Measurements from ENCODE around the gene ZBTB20. TPM values are rescaled to one million over a fixed set of nuclear protein-coding genes. Genes with fewer than 3 reads are reported as not detected.

The ZBTB20 gene
- polyA plus RNA-seq, 1 donor from 2014 or later: 4.8 TPM

GRCh38 chr3:114794894-114795630 is 352.0 kb downstream of the ZBTB20 start:
- H3K36me3 ChIP-seq (ENCODE audit: insufficient read depth, low read length): no peaks in the 10 kb centered on the region
- TF ChIP-seq EZH2 (IDR thresholded peaks at IDR 0.05; ENCODE audit: borderline replicate concordance, insufficient read depth, low read length, poor library complexity, severe bottlenecking) (no peak), REST (IDR thresholded peaks at IDR 0.05; ENCODE audit: borderline replicate concordance) (no peak), CTCF (IDR thresholded peaks at IDR 0.05; ENCODE audit: poor library complexity, severe bottlenecking) (no peak), TAF1 (IDR thresholded peaks at IDR 0.05; ENCODE audit: low read depth) (no peak), SMC3 (conservative IDR thresholded peaks at IDR 0.05; ENCODE audit: poor library complexity) (no peak), RAD21 (conservative IDR thresholded peaks at IDR 0.05) (no peak), EP300 (conservative IDR thresholded peaks at IDR 0.05; ENCODE audit: poor library complexity, severe bottlenecking) (no peak), MXI1 (conservative IDR thresholded peaks at IDR 0.05; ENCODE audit: poor library complexity, severe bottlenecking) (no peak), POLR2AphosphoS5 (IDR thresholded peaks at IDR 0.05) (no peak)
- no peaks in the 10 kb centered on the region for H3K9me2 ChIP-seq (ENCODE audit: insufficient read depth, low read length)
- H3K27ac ChIP-seq (ENCODE audit: low read length): no peak overlapping the region
- no peak overlapping the region for H3K4me2 ChIP-seq (ENCODE audit: low read length)
- H4K20me1 ChIP-seq (ENCODE audit: insufficient read depth): no peaks in the 10 kb centered on the region
- no peak overlapping the region for H2AFZ ChIP-seq (ENCODE audit: low read depth, low read length)
- H3K27me3 ChIP-seq (ENCODE audit: insufficient read depth, low read depth, low read length): no peaks in the 10 kb centered on the region
- no peak overlapping the region for H3K9ac ChIP-seq (ENCODE audit: low read length)
- H3K4me3 ChIP-seq (ENCODE audit: low read length): no peak overlapping the region
- no peaks in the 10 kb centered on the region for H3K9me3 ChIP-seq (ENCODE audit: low read length)
- no peaks in the 10 kb centered on the region for H3F3A ChIP-seq (ENCODE audit: insufficient read depth, low read length, poor library complexity, severe bottlenecking)
- H3K79me2 ChIP-seq (replicated peaks; ENCODE audit: insufficient read depth, low read length): no peaks in the 10 kb centered on the region

GRCh38 chr3:114792159-114792918 is 354.7 kb downstream of the ZBTB20 start:
- Histone ChIP-seq H3K9me2 (ENCODE audit: insufficient read depth, low read length) (no peaks in the 10 kb centered on the region), H2AFZ (ENCODE audit: low read depth, low read length) (no peak overlapping the region), H3K27ac (ENCODE audit: low read length) (no peak overlapping the region), H3K4me2 (ENCODE audit: low read length) (no peak overlapping the region), H4K20me1 (ENCODE audit: insufficient read depth) (no peaks in the 10 kb centered on the region), H3F3A (ENCODE audit: insufficient read depth, low read length, poor library complexity, severe bottlenecking) (no peaks in the 10 kb centered on the region), H3K27me3 (ENCODE audit: insufficient read depth, low read depth, low read length) (no peaks in the 10 kb centered on the region), H3K79me2 (replicated peaks; ENCODE audit: insufficient read depth, low read length) (no peaks in the 10 kb centered on the region), H3K9me3 (ENCODE audit: low read length) (no peaks in the 10 kb centered on the region), H3K4me3 (ENCODE audit: low read length) (no peak overlapping the region), H3K9ac (ENCODE audit: low read length) (no peak overlapping the region), H3K36me3 (ENCODE audit: insufficient read depth, low read length) (no peaks in the 10 kb centered on the region)
- TF ChIP-seq TAF1 (IDR thresholded peaks at IDR 0.05; ENCODE audit: low read depth): no peak
- no peak for TF ChIP-seq SMC3 (conservative IDR thresholded peaks at IDR 0.05; ENCODE audit: poor library complexity)
- TF ChIP-seq CTCF (IDR thresholded peaks at IDR 0.05; ENCODE audit: poor library complexity, severe bottlenecking): no peak
- TF ChIP-seq MXI1 (conservative IDR thresholded peaks at IDR 0.05; ENCODE audit: poor library complexity, severe bottlenecking): no peak
- no peak for TF ChIP-seq REST (IDR thresholded peaks at IDR 0.05; ENCODE audit: borderline replicate concordance)
- no peak for TF ChIP-seq RAD21 (conservative IDR thresholded peaks at IDR 0.05)
- TF ChIP-seq EP300 (conservative IDR thresholded peaks at IDR 0.05; ENCODE audit: poor library complexity, severe bottlenecking): no peak
- TF ChIP-seq POLR2AphosphoS5 (IDR thresholded peaks at IDR 0.05): no peak
- TF ChIP-seq EZH2 (IDR thresholded peaks at IDR 0.05; ENCODE audit: borderline replicate concordance, insufficient read depth, low read length, poor library complexity, severe bottlenecking): no peak

Measured in neural cell (in vitro differentiated cells).